ENCODE results near the gene RIMOC1.
"Not testable (repeated sequence)": the region's sequence is repeated elsewhere in the genome, so short reads cannot be mapped to it uniquely, and the experiment has no call there.

Gene RIMOC1

GRCh38 chr5:41925555-41925951 is 21.4 kb downstream of the RIMOC1 start:
- H3K36me3 ChIP-seq (ENCODE audit: control insufficient read depth, insufficient read depth, low read length), result no peaks in the 10 kb centered on the region
- peak overlapping the region; percentile 72 for H3K4me3 ChIP-seq (replicated peaks; ENCODE audit: low read depth, low read length)
- TF ChIP-seq CTCF (IDR thresholded peaks at IDR 0.05; ENCODE audit: insufficient read depth, low read length, poor library complexity, severe bottlenecking), result no peak
- H3K27me3 ChIP-seq (replicated peaks; ENCODE audit: control insufficient read depth, insufficient read depth, low read length), result no peaks in the 10 kb centered on the region
- DNase-seq (ENCODE audit: extremely low read depth, insufficient read length), result no peak

GRCh38 chr5:41927604-41928003 is 23.5 kb downstream of the RIMOC1 start:
- DNase-seq (ENCODE audit: extremely low read depth, insufficient read length), result no peak
- no peaks in the 10 kb centered on the region for H3K36me3 ChIP-seq (ENCODE audit: control insufficient read depth, insufficient read depth, low read length)
- H3K4me3 ChIP-seq (replicated peaks; ENCODE audit: low read depth, low read length), result no peak overlapping the region
- no peaks in the 10 kb centered on the region for H3K27me3 ChIP-seq (replicated peaks; ENCODE audit: control insufficient read depth, insufficient read depth, low read length)
- TF ChIP-seq CTCF (IDR thresholded peaks at IDR 0.05; ENCODE audit: insufficient read depth, low read length, poor library complexity, severe bottlenecking), result no peak

DNA sequence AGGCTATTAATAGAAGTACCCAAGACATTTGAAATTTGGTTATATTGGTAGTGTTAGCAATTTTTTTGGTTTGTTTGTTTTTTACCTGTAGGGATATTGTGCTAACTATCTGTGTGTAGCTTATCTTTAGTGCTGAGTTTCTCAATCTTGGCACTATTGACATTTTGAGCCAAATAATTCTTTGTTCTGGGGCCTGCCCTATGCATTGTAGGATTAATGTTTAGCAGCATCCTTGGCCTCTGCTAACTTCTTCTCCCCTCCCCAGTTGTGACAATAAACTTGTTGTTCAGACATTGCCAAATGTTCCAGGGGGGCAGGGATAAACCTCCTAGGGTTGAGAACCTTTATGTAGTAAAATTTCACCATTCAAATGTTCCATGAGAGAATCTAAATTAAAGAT is 24.9 kb downstream of the RIMOC1 start:
- no peak for TF ChIP-seq CTCF (IDR thresholded peaks at IDR 0.05; ENCODE audit: insufficient read depth, low read length, poor library complexity, severe bottlenecking)
- Histone ChIP-seq H3K36me3 (ENCODE audit: control insufficient read depth, insufficient read depth, low read length) (no peaks in the 10 kb centered on the region), H3K4me3 (replicated peaks; ENCODE audit: low read depth, low read length) (no peak overlapping the region), H3K27me3 (replicated peaks; ENCODE audit: control insufficient read depth, insufficient read depth, low read length) (no peaks in the 10 kb centered on the region)
- DNase-seq (ENCODE audit: extremely low read depth, insufficient read length), result no peak

DNA sequence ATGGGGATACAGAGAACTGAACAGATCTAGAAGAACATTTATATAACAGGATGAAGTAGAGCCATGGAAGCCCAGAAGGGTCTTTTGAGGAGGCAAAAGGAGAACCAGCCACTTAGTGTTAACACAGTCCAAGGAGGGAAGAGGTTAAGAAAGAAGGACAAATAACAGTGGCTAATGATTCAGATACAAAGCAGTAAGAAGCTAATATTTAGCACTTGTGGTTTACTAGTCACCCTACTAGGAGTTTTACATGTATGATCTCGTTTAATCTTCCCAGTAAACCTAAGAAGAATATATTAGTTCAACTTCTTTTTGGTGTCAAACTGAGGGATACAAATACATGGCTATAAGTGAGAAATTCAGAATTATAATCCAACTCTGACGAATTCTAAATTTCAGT is 28.6 kb downstream of the RIMOC1 start:
- H3K4me3 ChIP-seq (replicated peaks; ENCODE audit: low read depth, low read length), result no peak overlapping the region
- DNase-seq (ENCODE audit: extremely low read depth, insufficient read length), result no peak
- no peak for TF ChIP-seq CTCF (IDR thresholded peaks at IDR 0.05; ENCODE audit: insufficient read depth, low read length, poor library complexity, severe bottlenecking)
- H3K27me3 ChIP-seq (replicated peaks; ENCODE audit: control insufficient read depth, insufficient read depth, low read length), result no peaks in the 10 kb centered on the region
- peaks cover 3% of the 10 kb centered on the region for H3K36me3 ChIP-seq (ENCODE audit: control insufficient read depth, insufficient read depth, low read length)

DNA sequence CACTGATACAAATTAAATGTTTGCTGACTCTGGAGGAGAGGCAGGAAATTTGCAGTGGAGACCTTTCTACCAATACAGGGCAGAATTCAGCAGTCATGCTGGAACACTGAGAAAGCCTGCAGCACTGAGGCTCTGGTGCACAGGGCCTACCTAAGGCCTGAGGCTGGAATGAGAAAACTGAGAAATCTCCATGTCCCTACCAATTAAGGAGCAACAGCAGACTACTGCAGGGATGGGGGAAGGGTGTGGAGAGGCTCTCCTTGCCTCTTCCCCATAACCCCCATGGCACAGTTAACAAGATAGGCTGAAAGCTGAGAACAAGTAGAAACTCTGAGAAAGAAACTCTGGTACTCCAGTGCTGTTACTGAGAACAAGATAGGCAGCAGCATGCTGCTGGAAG is 31.4 kb downstream of the RIMOC1 start:
- Histone ChIP-seq H3K27me3 (replicated peaks; ENCODE audit: control insufficient read depth, insufficient read depth, low read length) (no peaks in the 10 kb centered on the region), H3K4me3 (replicated peaks; ENCODE audit: low read depth, low read length) (no peak overlapping the region), H3K36me3 (ENCODE audit: control insufficient read depth, insufficient read depth, low read length) (peaks cover 3% of the 10 kb centered on the region)
- TF ChIP-seq CTCF (IDR thresholded peaks at IDR 0.05; ENCODE audit: insufficient read depth, low read length, poor library complexity, severe bottlenecking), result no peak
- DNase-seq (ENCODE audit: extremely low read depth, insufficient read length), result no peak

DNA sequence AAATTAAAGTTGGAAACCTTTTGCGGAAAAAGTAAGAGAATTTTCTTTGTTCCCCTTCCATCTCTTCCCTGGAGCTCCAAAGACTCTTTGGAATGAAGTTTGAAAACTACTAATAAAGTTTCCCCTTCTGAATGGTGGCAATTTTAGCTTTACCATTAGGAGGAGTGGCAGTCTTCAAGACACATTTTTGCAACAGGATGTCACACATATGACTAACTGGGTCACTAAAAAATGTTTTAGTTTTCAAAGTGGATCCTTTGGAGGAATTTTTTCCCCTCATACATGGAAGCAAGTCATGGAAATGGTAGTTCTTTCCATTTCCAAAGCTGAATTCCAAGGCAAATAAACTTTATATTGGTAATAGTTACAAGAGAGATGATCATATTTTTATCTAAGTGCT is 36.5 kb downstream of the RIMOC1 start:
- Histone ChIP-seq H3K36me3 (ENCODE audit: control insufficient read depth, insufficient read depth, low read length) (no peaks in the 10 kb centered on the region; the same call in none of the 2 replicates), H3K27me3 (replicated peaks; ENCODE audit: control insufficient read depth, insufficient read depth, low read length) (no peaks in the 10 kb centered on the region), H3K4me3 (replicated peaks; ENCODE audit: low read depth, low read length) (no peak overlapping the region)
- DNase-seq (ENCODE audit: extremely low read depth, insufficient read length), result no peak
- TF ChIP-seq CTCF (IDR thresholded peaks at IDR 0.05; ENCODE audit: insufficient read depth, low read length, poor library complexity, severe bottlenecking), result no peak

DNA sequence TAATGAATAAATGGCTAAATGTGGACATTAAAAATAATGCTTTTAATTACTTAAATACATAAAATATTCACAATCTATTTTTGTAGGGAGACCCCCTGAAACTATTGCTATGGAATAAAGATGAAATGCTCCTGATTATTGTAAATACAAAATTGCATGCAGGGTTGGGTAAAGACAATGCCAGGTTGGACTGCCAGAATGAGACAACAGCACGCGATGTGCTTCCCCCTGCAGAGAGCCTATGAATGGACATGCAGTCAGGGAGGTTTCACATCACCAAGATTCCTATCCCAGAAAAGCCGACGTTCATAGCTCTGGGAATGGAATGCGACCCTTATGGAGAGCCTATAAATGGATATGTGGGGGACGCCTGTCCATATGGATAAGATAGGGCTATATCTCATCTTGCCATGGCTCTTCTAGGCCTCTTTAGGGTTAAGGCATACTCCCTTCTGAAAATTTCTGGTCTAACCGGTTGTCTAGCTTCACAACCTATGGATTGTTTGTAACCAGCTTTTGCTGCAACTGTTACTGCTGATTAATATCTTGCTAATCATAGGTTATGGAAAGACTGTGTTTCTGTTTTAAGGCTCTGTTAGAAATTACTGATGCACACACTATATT is 41.3 kb downstream of the RIMOC1 start:
- not testable (repeated sequence) for H3K36me3 ChIP-seq (ENCODE audit: control insufficient read depth, insufficient read depth, low read length); DNase-seq (ENCODE audit: extremely low read depth, insufficient read length); H3K4me3 ChIP-seq (replicated peaks; ENCODE audit: low read depth, low read length); H3K27me3 ChIP-seq (replicated peaks; ENCODE audit: control insufficient read depth, insufficient read depth, low read length)
